ENCODE data around the gene AQP12A. TPM values are rescaled to one million over a fixed set of nuclear protein-coding genes. Genes with fewer than 3 reads are reported as not detected.
A peak's percentile ranks its signal among the peaks of the same experiment; 100 is the strongest.
"Not testable (repeated sequence)": the region's sequence is repeated elsewhere in the genome, so short reads cannot be mapped to it uniquely, and the experiment has no call there.

AQP12A gene
- total and polyA plus RNA-seq, 4 donors = 2.5 TPM; not detected in 3

DNA sequence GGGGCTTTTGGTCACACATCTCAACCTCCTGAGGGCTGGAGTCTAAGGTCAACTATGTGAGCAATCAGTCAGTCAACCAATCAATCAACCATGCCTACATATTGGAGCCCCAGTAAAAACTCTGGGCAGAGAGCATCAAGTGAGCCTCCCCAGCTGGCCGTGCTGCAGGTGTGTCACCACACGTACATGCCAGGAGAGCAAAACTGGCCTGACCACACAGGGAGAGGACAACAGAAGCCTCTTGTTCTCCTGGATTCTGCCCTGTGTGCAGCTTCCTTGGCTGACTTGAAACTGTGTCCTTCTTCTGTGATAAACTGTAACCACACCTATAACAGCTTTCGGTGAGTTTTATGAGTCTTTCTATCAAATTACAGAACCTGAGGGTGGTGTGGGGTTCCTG is 40.5 kb upstream of the AQP12A start:
- DNase-seq (no peak), ATAC-seq (ENCODE audit: low FRiP score) (no peak)
- Histone ChIP-seq H3K4me1 (ENCODE audit: control insufficient read depth in 1 of 2, insufficient read depth in 2 of 2, low read length in 2 of 2) (no peaks in the 10 kb centered on the region), H3K27me3 (ENCODE audit: control insufficient read depth in 1 of 2, insufficient read depth in 2 of 2, low read length in 1 of 2) (no peaks in the 10 kb centered on the region), H3K27ac (ENCODE audit: low read depth in 1 of 2, low read length in 2 of 2) (no peak overlapping the region), H3K36me3 (ENCODE audit: control insufficient read depth in 1 of 2, insufficient read depth in 2 of 2, low read length in 1 of 2) (no peaks in the 10 kb centered on the region), H3K9me3 (ENCODE audit: control insufficient read depth, low read length) (no peaks in the 10 kb centered on the region), H3K4me3 (ENCODE audit: low read length in 2 of 2) (no peak overlapping the region)
- 83 to 85% methylated on average over 3 of the region's 3 CpGs for WGBS, 2 donors
- intact Hi-C loops (cut with DNase I) = no loop called here

- Histone ChIP-seq H3K27ac (ENCODE audit: low read depth in 1 of 2, low read length in 2 of 2) (no peak overlapping the region), H3K4me3 (ENCODE audit: low read length in 2 of 2) (no peak overlapping the region), H3K9me3 (ENCODE audit: control insufficient read depth, low read length) (peaks cover 2% of the 10 kb centered on the region), H3K27me3 (ENCODE audit: control insufficient read depth in 1 of 2, insufficient read depth in 2 of 2, low read length in 1 of 2) (no peaks in the 10 kb centered on the region), H3K4me1 (ENCODE audit: control insufficient read depth in 1 of 2, insufficient read depth in 2 of 2, low read length in 2 of 2) (no peaks in the 10 kb centered on the region), H3K36me3 (ENCODE audit: control insufficient read depth in 1 of 2, insufficient read depth in 2 of 2, low read length in 1 of 2) (no peaks in the 10 kb centered on the region)
- ATAC-seq (ENCODE audit: low FRiP score) (no peak), DNase-seq (peak in 1 of 2 donors; percentile 61)
- intact Hi-C loops (cut with DNase I) = no loop called here
- 75 to 80% methylated on average over 10 of the region's 10 CpGs for WGBS, 2 donors
Measured at GRCh38 chr2:240655931-240656886, 35.5 kb upstream of the AQP12A start.

- ATAC-seq (ENCODE audit: low FRiP score); H3K27me3 ChIP-seq (ENCODE audit: control insufficient read depth in 1 of 2, insufficient read depth in 2 of 2, low read length in 1 of 2); H3K27ac ChIP-seq (ENCODE audit: low read depth in 1 of 2, low read length in 2 of 2); DNase-seq; H3K4me3 ChIP-seq (ENCODE audit: low read length in 2 of 2); H3K36me3 ChIP-seq (ENCODE audit: control insufficient read depth in 1 of 2, insufficient read depth in 2 of 2, low read length in 1 of 2); intact Hi-C loops (cut with DNase I); H3K4me1 ChIP-seq (ENCODE audit: control insufficient read depth in 1 of 2, insufficient read depth in 2 of 2, low read length in 2 of 2); H3K9me3 ChIP-seq (ENCODE audit: control insufficient read depth, low read length): not testable (repeated sequence)
- 91 to 92% methylated on average over 7 of the region's 7 CpGs for WGBS, 2 donors
Measured at GRCh38 chr2:240659883-240660282, 31.8 kb upstream of the AQP12A start.

DNA sequence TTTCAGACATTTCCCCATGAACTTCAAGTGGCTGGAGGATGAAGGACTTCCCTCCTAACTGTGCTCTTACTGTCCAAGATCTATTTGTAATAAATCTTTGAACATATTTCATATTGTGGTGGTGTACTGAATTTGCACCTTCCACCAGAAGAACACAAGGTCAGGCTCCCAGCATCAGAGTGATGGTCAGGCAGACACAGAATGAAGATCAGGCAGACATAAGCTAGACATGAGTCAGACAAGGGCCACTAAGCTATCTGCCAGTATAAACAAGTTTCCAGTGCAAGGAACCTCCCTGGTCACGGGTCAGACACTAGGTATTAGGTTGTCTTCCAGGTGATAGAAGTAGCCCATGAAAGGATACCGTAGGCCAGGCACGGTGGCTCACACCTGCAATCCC is 29.0 kb upstream of the AQP12A start:
- H3K27me3 ChIP-seq (ENCODE audit: control insufficient read depth in 1 of 2, insufficient read depth in 2 of 2, low read length in 1 of 2) = peaks cover 0 to 4% of the 10 kb centered on the region in 2 donors
- no peaks in the 10 kb centered on the region for H3K36me3 ChIP-seq (ENCODE audit: control insufficient read depth in 1 of 2, insufficient read depth in 2 of 2, low read length in 1 of 2)
- no peaks in the 10 kb centered on the region for H3K4me1 ChIP-seq (ENCODE audit: control insufficient read depth in 1 of 2, insufficient read depth in 2 of 2, low read length in 2 of 2)
- H3K9me3 ChIP-seq (ENCODE audit: control insufficient read depth, low read length) = peaks cover 4% of the 10 kb centered on the region
- WGBS, 2 donors = 85% methylated on average over 3 of the region's 3 CpGs
- intact Hi-C loops (cut with DNase I) = no loop called here
- H3K4me3 ChIP-seq (ENCODE audit: low read length in 2 of 2) = no peak overlapping the region
- no peak for DNase-seq
- no peak for ATAC-seq (ENCODE audit: low FRiP score)
- H3K27ac ChIP-seq (ENCODE audit: low read depth in 1 of 2, low read length in 2 of 2) = no peak overlapping the region

- H3K4me3 ChIP-seq (ENCODE audit: low read length in 2 of 2) = no peak overlapping the region
- WGBS, 2 donors = 76 to 78% methylated on average over 6 of the region's 6 CpGs
- DNase-seq = no peak
- H3K27ac ChIP-seq (ENCODE audit: low read depth in 1 of 2, low read length in 2 of 2) = no peak overlapping the region
- H3K4me1 ChIP-seq (ENCODE audit: control insufficient read depth in 1 of 2, insufficient read depth in 2 of 2, low read length in 2 of 2) = no peaks in the 10 kb centered on the region
- peaks cover 4% of the 10 kb centered on the region for H3K9me3 ChIP-seq (ENCODE audit: control insufficient read depth, low read length)
- H3K36me3 ChIP-seq (ENCODE audit: control insufficient read depth in 1 of 2, insufficient read depth in 2 of 2, low read length in 1 of 2) = no peaks in the 10 kb centered on the region
- peaks cover 0 to 4% of the 10 kb centered on the region in 2 donors for H3K27me3 ChIP-seq (ENCODE audit: control insufficient read depth in 1 of 2, insufficient read depth in 2 of 2, low read length in 1 of 2)
- ATAC-seq (ENCODE audit: low FRiP score) = no peak
- intact Hi-C loops (cut with DNase I) = no loop called here
Measured at GRCh38 chr2:240663546-240664190, 28.0 kb upstream of the AQP12A start.

DNA sequence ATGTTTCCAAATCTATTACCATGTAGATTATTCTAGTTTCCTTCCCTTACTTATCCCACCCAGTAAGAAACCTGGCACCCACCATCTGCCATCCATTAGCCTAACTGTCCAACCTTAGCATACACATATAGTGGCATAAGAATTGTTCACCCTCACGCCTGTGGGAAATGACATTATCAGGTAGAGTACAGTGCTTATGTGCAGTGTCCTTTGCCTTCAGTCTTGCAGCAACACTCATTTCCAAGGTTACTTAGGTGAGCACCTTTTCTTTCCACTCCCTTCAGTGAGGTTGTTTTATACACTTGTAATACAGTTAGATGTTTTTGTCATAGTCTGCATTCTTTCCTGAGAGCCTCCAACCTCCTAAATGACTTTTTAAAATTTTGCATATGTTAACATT is 27.0 kb upstream of the AQP12A start:
- Histone ChIP-seq H3K4me3 (ENCODE audit: low read length in 2 of 2) (no peak overlapping the region), H3K27ac (ENCODE audit: low read depth in 1 of 2, low read length in 2 of 2) (no peak overlapping the region), H3K9me3 (ENCODE audit: control insufficient read depth, low read length) (peaks cover 4% of the 10 kb centered on the region), H3K36me3 (ENCODE audit: control insufficient read depth in 1 of 2, insufficient read depth in 2 of 2, low read length in 1 of 2) (no peaks in the 10 kb centered on the region), H3K27me3 (ENCODE audit: control insufficient read depth in 1 of 2, insufficient read depth in 2 of 2, low read length in 1 of 2) (peaks cover 0 to 4% of the 10 kb centered on the region in 2 donors), H3K4me1 (ENCODE audit: control insufficient read depth in 1 of 2, insufficient read depth in 2 of 2, low read length in 2 of 2) (no peaks in the 10 kb centered on the region)
- DNase-seq (no peak), ATAC-seq (ENCODE audit: low FRiP score) (no peak)
- 73 to 81% methylated on average over 1 of the region's 1 CpG for WGBS, 2 donors
- intact Hi-C loops (cut with DNase I) = no loop called here

GRCh38 chr2:240670402-240670801 is 21.3 kb upstream of the AQP12A start:
- 69 to 72% methylated on average over 7 of the region's 7 CpGs for WGBS, 2 donors
- no peaks in the 10 kb centered on the region for H3K9me3 ChIP-seq (ENCODE audit: control insufficient read depth, low read length)
- H3K27me3 ChIP-seq (ENCODE audit: control insufficient read depth in 1 of 2, insufficient read depth in 2 of 2, low read length in 1 of 2) = no peaks in the 10 kb centered on the region

DNA sequence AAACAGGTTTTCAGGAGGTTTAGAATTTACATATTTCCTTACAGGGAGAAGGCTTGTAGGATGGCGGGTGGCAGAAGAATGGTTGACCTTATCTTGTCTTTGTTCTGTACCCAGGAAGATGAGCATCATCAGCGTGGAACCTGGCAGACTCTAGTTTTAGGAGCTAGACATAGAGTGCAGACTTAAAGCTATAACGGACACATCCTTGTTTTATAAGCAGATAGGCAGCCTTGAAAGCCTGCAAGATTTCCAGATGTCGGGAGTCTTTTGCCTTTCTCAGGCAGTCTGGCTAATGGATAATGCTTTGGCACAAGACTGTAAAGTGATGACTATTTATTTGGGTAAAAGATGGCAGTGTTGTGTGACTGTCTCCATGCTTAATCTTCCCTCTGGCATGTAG is 20.7 kb upstream of the AQP12A start:
- no peak for DNase-seq
- Histone ChIP-seq H3K9me3 (ENCODE audit: control insufficient read depth, low read length) (no peaks in the 10 kb centered on the region), H3K4me1 (ENCODE audit: control insufficient read depth in 1 of 2, insufficient read depth in 2 of 2, low read length in 2 of 2) (no peaks in the 10 kb centered on the region), H3K36me3 (ENCODE audit: control insufficient read depth in 1 of 2, insufficient read depth in 2 of 2, low read length in 1 of 2) (no peaks in the 10 kb centered on the region), H3K4me3 (ENCODE audit: low read length in 2 of 2) (no peak overlapping the region), H3K27ac (ENCODE audit: low read depth in 1 of 2, low read length in 2 of 2) (no peak overlapping the region), H3K27me3 (ENCODE audit: control insufficient read depth in 1 of 2, insufficient read depth in 2 of 2, low read length in 1 of 2) (no peaks in the 10 kb centered on the region)
- intact Hi-C loops (cut with DNase I) = no loop called here
- ATAC-seq (ENCODE audit: low FRiP score) = no peak
- WGBS, 2 donors = 77% methylated on average over 4 of the region's 4 CpGs

More at GRCh38 chr2:240670402-240670801, 21.3 kb upstream of the AQP12A start:
- Histone ChIP-seq H3K36me3 (ENCODE audit: control insufficient read depth in 1 of 2, insufficient read depth in 2 of 2, low read length in 1 of 2) (no peaks in the 10 kb centered on the region), H3K4me3 (ENCODE audit: low read length in 2 of 2) (no peak overlapping the region), H3K4me1 (ENCODE audit: control insufficient read depth in 1 of 2, insufficient read depth in 2 of 2, low read length in 2 of 2) (no peaks in the 10 kb centered on the region), H3K27ac (ENCODE audit: low read depth in 1 of 2, low read length in 2 of 2) (no peak overlapping the region)
- intact Hi-C loops (cut with DNase I) = no loop called here
- DNase-seq (no peak), ATAC-seq (ENCODE audit: low FRiP score) (no peak)
